SH-SY5Y (cell line): Measurements from ENCODE around the gene PBXIP1.

Experiments
- GATA2 ChIP-seq: IDR thresholded peaks from 2 replicates; pipeline ENCODE4 v1.6.1; 2011; ENCODE audit warnings: mild to moderate bottlenecking, low read depth, low read length
- GATA3 ChIP-seq: IDR thresholded peaks from 2 replicates; pipeline ENCODE4 v1.6.1; 2011; ENCODE audit warnings: low read depth, mild to moderate bottlenecking, low read length, moderate library complexity

Gene PBXIP1

GRCh38 chr1:154931940-154932487 lies 23.9 kb downstream of the PBXIP1 start:
- no peak for TF ChIP-seq GATA3
- TF ChIP-seq GATA2, result no peak

- TF ChIP-seq GATA2 (no peak), GATA3 (no peak)
Measured at GRCh38 chr1:154926201-154926600, 29.7 kb downstream of the PBXIP1 start.

GRCh38 chr1:154925335-154926170 lies 30.3 kb downstream of the PBXIP1 start:
- TF ChIP-seq GATA2 (no peak), GATA3 (no peak)

GRCh38 chr1:154923695-154924094 lies 32.2 kb downstream of the PBXIP1 start:
- no peak for TF ChIP-seq GATA2
- no peak for TF ChIP-seq GATA3

- no peak for TF ChIP-seq GATA3
- no peak for TF ChIP-seq GATA2
Measured at GRCh38 chr1:154913273-154913672, 42.6 kb downstream of the PBXIP1 start.

GRCh38 chr1:154912755-154913154 lies 43.1 kb downstream of the PBXIP1 start:
- no peak for TF ChIP-seq GATA3
- no peak for TF ChIP-seq GATA2

GRCh38 chr1:154911691-154912550 lies 44.0 kb downstream of the PBXIP1 start:
- no peak for TF ChIP-seq GATA2
- TF ChIP-seq GATA3, result no peak

- no peak for TF ChIP-seq GATA2
Measured at GRCh38 chr1:154910851-154911250, 45.0 kb downstream of the PBXIP1 start.

- TF ChIP-seq GATA3 (no peak), GATA2 (no peak)
Measured at GRCh38 chr1:154908937-154909336, 47.0 kb downstream of the PBXIP1 start.

- TF ChIP-seq GATA3 (no peak), GATA2 (no peak)
Measured at GRCh38 chr1:154906621-154907081, 49.2 kb downstream of the PBXIP1 start.

- no peak for TF ChIP-seq GATA3
- TF ChIP-seq GATA2, result no peak
Measured at GRCh38 chr1:154902938-154903566, 52.8 kb downstream of the PBXIP1 start.

- TF ChIP-seq GATA2, result no peak
- TF ChIP-seq GATA3, result no peak
Measured at GRCh38 chr1:154901591-154901990, 54.3 kb downstream of the PBXIP1 start.

GRCh38 chr1:154899041-154899440 lies 56.9 kb downstream of the PBXIP1 start:
- TF ChIP-seq GATA3 (no peak), GATA2 (no peak)

- TF ChIP-seq GATA2 (no peak), GATA3 (no peak)
Measured at GRCh38 chr1:154896771-154897286, 59.1 kb downstream of the PBXIP1 start.
